Keratinocyte (primary cell): ENCODE measurements around the gene DNAI7. TPM values are rescaled to one million over a fixed set of nuclear protein-coding genes. Genes with fewer than 3 reads are reported as not detected.

Source experiments
- DNase-seq: peaks from one replicate; pipeline ENCODE4 v3.0.0-alpha.2; 2011; ENCODE audit warnings: low read depth, missing footprints, low spot score
- FAIRE-seq: peaks from 2 replicates; lab custom pipeline; 2011; peaks lifted over from hg19 to GRCh38; lab: Jason Lieb, UNC
- H2AFZ ChIP-seq: 2 replicates; pipeline ENCODE4 v1.6.0; 2012; ENCODE audit warnings: low read length, control low read depth, inconsistent platforms; ENCODE audit not compliant: control insufficient read depth
- H3K27ac ChIP-seq: 2 replicates; pipeline ENCODE4 v1.5.1; 2011; ENCODE audit warnings: low read length; ENCODE audit not compliant: control insufficient read depth, insufficient read depth
- H3K27me3 ChIP-seq: 3 replicates; pipeline ENCODE4 v1.6.0; 2011; ENCODE audit warnings: low read length; ENCODE audit not compliant: control insufficient read depth, insufficient read depth; ENCODE audit errors: extremely low read depth
- H3K36me3 ChIP-seq, 2 experiments: 2 replicates in 1 of 2; 3 replicates in 1 of 2; pipeline ENCODE4 v1.5.1; 2011; ENCODE audit warnings: low read length in 2 of 2, mild to moderate bottlenecking in 1 of 2; ENCODE audit not compliant: control insufficient read depth in 2 of 2, insufficient read depth in 2 of 2; ENCODE audit errors: extremely low read depth in 1 of 2
- H3K4me1 ChIP-seq: 3 replicates; pipeline ENCODE4 v1.5.1; 2011; ENCODE audit warnings: low read length; ENCODE audit not compliant: control insufficient read depth, insufficient read depth; ENCODE audit errors: extremely low read depth
- H3K4me2 ChIP-seq: 3 replicates; pipeline ENCODE4 v1.6.0; 2011; ENCODE audit warnings: low read depth, low read length; ENCODE audit not compliant: control insufficient read depth, insufficient read depth; ENCODE audit errors: extremely low read depth
- H3K4me3 ChIP-seq, 3 experiments: fragments of 200-600 bp in 1 of 3; sonication (generic) in 1 of 3; 2 replicates in 2 of 3; 3 replicates in 1 of 3; pipeline ENCODE4 v1.5.1; 2011 to 2016; ENCODE audit warnings: low read length in 3 of 3, mild to moderate bottlenecking in 3 of 3, control low read depth in 2 of 3, inconsistent platforms in 1 of 3, low read depth in 1 of 3, mixed read lengths in 1 of 3, mixed run types in 1 of 3, moderate library complexity in 1 of 3; ENCODE audit not compliant: control insufficient read depth in 2 of 3, insufficient read depth in 2 of 3; ENCODE audit errors: extremely low read depth in 1 of 3
- H3K79me2 ChIP-seq: 2 replicates; pipeline ENCODE4 v1.6.0; 2012; ENCODE audit warnings: low read length; ENCODE audit not compliant: control insufficient read depth, insufficient read depth
- H3K9ac ChIP-seq: 3 replicates; pipeline ENCODE4 v1.6.0; 2011; ENCODE audit warnings: low read length; ENCODE audit not compliant: control insufficient read depth, insufficient read depth; ENCODE audit errors: extremely low read depth
- H3K9me1 ChIP-seq: 3 replicates; pipeline ENCODE4 v1.6.0; 2011; ENCODE audit warnings: low read length; ENCODE audit not compliant: control insufficient read depth, insufficient read depth; ENCODE audit errors: extremely low read depth
- H3K9me3 ChIP-seq: 2 replicates; pipeline ENCODE4 v1.5.1; 2012; ENCODE audit warnings: low read depth, low read length; ENCODE audit not compliant: control insufficient read depth
- H4K20me1 ChIP-seq: 3 replicates; pipeline ENCODE4 v1.6.0; 2011; ENCODE audit warnings: low read length; ENCODE audit not compliant: control insufficient read depth, insufficient read depth; ENCODE audit errors: extremely low read depth
- CTCF ChIP-seq, 3 experiments: IDR thresholded peaks in 1 of 3; conservative IDR thresholded peaks in 1 of 3; optimal IDR thresholded peaks in 1 of 3; 2 replicates in 2 of 3; 3 replicates in 1 of 3; pipeline versions ENCODE3 to v1.5.1; 2011; ENCODE audit warnings: low read length in 3 of 3, mild to moderate bottlenecking in 3 of 3, moderate library complexity in 2 of 3, control low read depth in 1 of 3, inconsistent platforms in 1 of 3; ENCODE audit not compliant: insufficient read depth in 2 of 3; ENCODE audit errors: extremely low read depth in 1 of 3
- EZH2 ChIP-seq: IDR thresholded peaks from one replicate; pipeline ENCODE4 v1.6.1; 2012; ENCODE audit warnings: inconsistent platforms, mild to moderate bottlenecking, low read length, moderate library complexity
- dilution Hi-C: fragments of 300-500 bp; cut with MboI; formaldehyde crosslinking; loops from one replicate; pipeline ENCODE4 v1.7.0; 2020; ENCODE audit warnings: low sequenced_read_pairs; ENCODE audit not compliant: extremely low pct_ligation_motif_present
- polyA plus RNA-seq, 5 experiments: library from polyadenylated mRNA; depleted of rRNA in 3 of 5; stranded (reverse) in 3 of 5; stranded (forward) in 1 of 5; unstranded in 1 of 5; fragments of >200 nt; gene quantifications; 1 replicate in 1 of 5; 2 replicates in 3 of 5; 3 replicates in 1 of 5; pipeline versions ENCODE4 v1.2.1 to v1.2.3, GENCODE V29; 2011 to 2012; ENCODE audit warnings: missing spikeins in 2 of 5, low read depth in 1 of 5, low replicate concordance in 1 of 5

DNAI7 gene
- polyA plus RNA-seq, 1 donor (not counting 4 experiments of a cell fraction or from before 2014, with no cell fraction given): 0.10 TPM

- peaks cover 2% of the 10 kb centered on the region for H3K9me1 ChIP-seq
- no peak overlapping the region for H3K27ac ChIP-seq
- H3K4me3 ChIP-seq: no peak overlapping the region
- TF ChIP-seq CTCF (optimal IDR thresholded peaks at IDR 0.05 in 1 of 3, IDR thresholded peaks at IDR 0.05 in 1 of 3, conservative IDR thresholded peaks at IDR 0.05 in 1 of 3; ENCODE audit: extremely low read depth in 1 of 3, insufficient read depth in 2 of 3, low read length in 3 of 3): no peak
- TF ChIP-seq EZH2: no peak
- H2AFZ ChIP-seq: no peak overlapping the region
- peaks cover 59% of the 10 kb centered on the region for H3K79me2 ChIP-seq
- no peak overlapping the region for H3K4me2 ChIP-seq
- H3K36me3 ChIP-seq: peaks cover 2 to 4% of the 10 kb centered on the region in 2 experiments
- FAIRE-seq (no peak), DNase-seq (no peak)
- no peaks in the 10 kb centered on the region for H3K9me3 ChIP-seq
- no peaks in the 10 kb centered on the region for H3K27me3 ChIP-seq
- no peaks in the 10 kb centered on the region for H4K20me1 ChIP-seq
- dilution Hi-C loops: no loop called here
- H3K4me1 ChIP-seq: peaks cover 7% of the 10 kb centered on the region
- H3K9ac ChIP-seq: no peak overlapping the region
Measured at GRCh38 chr12:25236626-25237025, 41.7 kb upstream of the DNAI7 start.

GRCh38 chr12:25236190-25236589, 41.2 kb upstream of the DNAI7 start:
- H3K79me2 ChIP-seq: peaks cover 59% of the 10 kb centered on the region
- dilution Hi-C loops: no loop called here
- peaks cover 2 to 4% of the 10 kb centered on the region in 2 experiments for H3K36me3 ChIP-seq

More at GRCh38 chr12:25236190-25236589, 41.2 kb upstream of the DNAI7 start:
- Histone ChIP-seq H4K20me1 (no peaks in the 10 kb centered on the region), H3K27ac (no peak overlapping the region), H3K9me1 (peaks cover 2% of the 10 kb centered on the region), H3K4me3 (no peak overlapping the region), H3K9me3 (no peaks in the 10 kb centered on the region), H3K27me3 (no peaks in the 10 kb centered on the region), H3K4me1 (peaks cover 7% of the 10 kb centered on the region), H3K9ac (no peak overlapping the region), H3K4me2 (no peak overlapping the region), H2AFZ (no peak overlapping the region)
- peak; percentile 39 for FAIRE-seq
- DNase-seq: no peak
- TF ChIP-seq CTCF (optimal IDR thresholded peaks at IDR 0.05 in 1 of 3, IDR thresholded peaks at IDR 0.05 in 1 of 3, conservative IDR thresholded peaks at IDR 0.05 in 1 of 3; ENCODE audit: extremely low read depth in 1 of 3, insufficient read depth in 2 of 3, low read length in 3 of 3): no peak
- TF ChIP-seq EZH2: no peak
